GM18519 (cell line): Measurements from ENCODE around the gene HBS1L.

Experiments
- ATAC-seq: cut with Tn5 transposase; IDR thresholded peaks from one replicate; pipeline ENCODE4 v1.9.1; 2021; ENCODE audit warnings: mild to moderate bottlenecking, moderate library complexity; ENCODE audit not compliant: unreplicated experiment, low FRiP score

The HBS1L gene

GRCh38 chr6:135043364-135043763 is 11.3 kb downstream of the HBS1L start:
- no peak for ATAC-seq

- ATAC-seq = no peak
Measured at GRCh38 chr6:135038335-135038734, 16.3 kb downstream of the HBS1L start.

- ATAC-seq = no peak
Measured at GRCh38 chr6:135037541-135037940, 17.1 kb downstream of the HBS1L start.

GRCh38 chr6:135036731-135037420 is 17.7 kb downstream of the HBS1L start:
- no peak for ATAC-seq

- ATAC-seq = no peak
Measured at GRCh38 chr6:135033238-135033637, 21.4 kb downstream of the HBS1L start.

- ATAC-seq = no peak
Measured at GRCh38 chr6:135030532-135031178, 24.0 kb downstream of the HBS1L start.

- ATAC-seq = peak; percentile 92
Measured at GRCh38 chr6:135030056-135030473, 24.6 kb downstream of the HBS1L start.

- no peak for ATAC-seq
Measured at GRCh38 chr6:135025775-135026174, 28.8 kb downstream of the HBS1L start.

- ATAC-seq = no peak
Measured at GRCh38 chr6:135025175-135025574, 29.4 kb downstream of the HBS1L start.

- no peak for ATAC-seq
Measured at GRCh38 chr6:135022050-135022697, 32.4 kb downstream of the HBS1L start.

GRCh38 chr6:135021310-135022049 is 33.1 kb downstream of the HBS1L start:
- ATAC-seq = no peak

- no peak for ATAC-seq
Measured at GRCh38 chr6:135018941-135019340, 35.7 kb downstream of the HBS1L start.

GRCh38 chr6:135018052-135018451 is 36.6 kb downstream of the HBS1L start:
- ATAC-seq = no peak

GRCh38 chr6:135014353-135014832 is 40.2 kb downstream of the HBS1L start:
- ATAC-seq = peak; percentile 87

GRCh38 chr6:135013211-135013610 is 41.4 kb downstream of the HBS1L start:
- ATAC-seq = no peak

- no peak for ATAC-seq
Measured at GRCh38 chr6:135012764-135013163, 41.9 kb downstream of the HBS1L start.

GRCh38 chr6:135012349-135012748 is 42.3 kb downstream of the HBS1L start:
- ATAC-seq = no peak

- ATAC-seq = no peak
Measured at GRCh38 chr6:135008941-135009290, 45.7 kb downstream of the HBS1L start.

GRCh38 chr6:135008072-135008940 is 46.3 kb downstream of the HBS1L start:
- ATAC-seq = peak; percentile 78

GRCh38 chr6:135006386-135006914 is 48.2 kb downstream of the HBS1L start:
- ATAC-seq = no peak
